Heart right ventricle (tissue), 16 donors: ENCODE results near the gene ATG13. TPM values are rescaled to one million over a fixed set of nuclear protein-coding genes. Genes with fewer than 3 reads are reported as not detected.

Source experiments
- ATAC-seq, 8 donors: fragments of 200-7000 bp; cut with Tn5 transposase; one replicate each; pipeline ENCODE4 v1.9.1; 2020; ENCODE audit warnings: mild to moderate bottlenecking in 8 of 8, moderate library complexity in 8 of 8, moderate number of reproducible peaks in 1 of 8
- DNase-seq, 2 donors: peaks; one replicate each; pipeline ENCODE4 v3.0.0-alpha.2; 2020
- H3K27ac ChIP-seq, 10 donors: fragments of 200-600 bp; sonication (generic) in 2 of 10; one replicate each; pipeline versions ENCODE4 v1.5.0 to v1.8.0; 2020 to 2022; ENCODE audit warnings: mild to moderate bottlenecking in 3 of 10
- H3K27me3 ChIP-seq, 7 donors: fragments of 200-600 bp; one replicate each; pipeline ENCODE4 v1.8.0; 2021 to 2022; ENCODE audit warnings: mild to moderate bottlenecking in 2 of 7
- H3K36me3 ChIP-seq, 9 donors: fragments of 200-600 bp; sonication (generic) in 1 of 9; one replicate each; pipeline versions ENCODE4 v1.5.0 to v1.8.0; 2020 to 2022; ENCODE audit warnings: mild to moderate bottlenecking in 2 of 9
- H3K4me1 ChIP-seq, 9 donors: fragments of 200-600 bp; sonication (generic) in 1 of 9; one replicate each; pipeline versions ENCODE4 v1.5.0 to v1.8.0; 2020 to 2022; ENCODE audit warnings: mild to moderate bottlenecking in 4 of 9
- H3K4me3 ChIP-seq, 10 donors: fragments of 200-600 bp; sonication (generic) in 2 of 10; one replicate each; pipeline versions ENCODE4 v1.5.0 to v1.8.0; 2020 to 2022; ENCODE audit warnings: mild to moderate bottlenecking in 7 of 10, moderate library complexity in 2 of 10
- H3K9me3 ChIP-seq, 11 donors: fragments of 200-600 bp in 10 of 11; sonication (generic) in 2 of 11; one replicate each; pipeline versions ENCODE4 v1.5.0 to v1.8.0; 2013 to 2022; ENCODE audit warnings: mild to moderate bottlenecking in 2 of 11, control low read depth in 1 of 11, moderate library complexity in 1 of 11
- CTCF ChIP-seq, 9 donors: fragments of 200-600 bp; sonication (generic) in 2 of 9; IDR thresholded peaks; one replicate each; pipeline versions ENCODE4 v1.5.0 to v1.8.0; 2021 to 2022; ENCODE audit warnings: antibody characterized with exemption in 9 of 9, mild to moderate bottlenecking in 5 of 9, moderate library complexity in 1 of 9
- WGBS, 2 donors: extraction: QIAGEN DNeasy Blood & Tissue Kit; methylation state at CpG; one replicate each; pipeline ENCODE4 v1.1.7; 2013; ENCODE audit warnings: inconsistent platforms in 1 of 2; 5-methylcytosine and 5-hydroxymethylcytosine counted together
- intact Hi-C, 10 donors: fragments of 100-400 bp; cut with DNase I; formaldehyde crosslinking; loops; one replicate each; pipeline versions ENCODE4 v1.11.1 to v1.14.2; 2022
- polyA plus RNA-seq, 2 donors: library from polyadenylated mRNA; stranded (reverse); fragments of 200-250 nt; gene quantifications; one replicate each; pipeline ENCODE4 v1.2.3, GENCODE V29; 2013
- total RNA-seq, 10 donors: library from RNA; stranded (reverse); fragmentation: NEBNext Ultra II Directional in 3 of 10; extraction: Animal tissue kit (Norgen Biotek cat#: 25700) in 3 of 10; gene quantifications; one replicate each; pipeline versions ENCODE4 v1.2.1 to v1.2.4, GENCODE V29; 2021 to 2023
- donor health status: Arrhythmogenic right ventricular cardiomyopathy.
- donor health status: ischemic (EF 13 %, LVEDD 7.1; RV severe dilation, severe dysfunction).
- donor health status: healthy with polysubstance abuse.
- donor health status: DM: no; HTN: yes; CAD: no.
- donor health status: DM: no; HTN: no; CAD: no.
- donor health status: ischemic (EF 25% LVEDD 6.9; RV normal size, moderate dysfunction).
- donor health status: ischemic (EF 25% LVEDD 5.7; RV mildly dilated, moderate dysfunction).
- donor health status: healthy.
- donor health status: DM: yes; HTN: yes; CAD: no.
- donor health status: Ischemic cardiomyopathy.
- donor health status: ischemic (EF 35%, LVEDD 5.7; RV mildly dilated, moderate dysfunction).
- donor health status: nonischemic (EF 11% LVEDD 7.7; RV severe dilation, severe dysfunction).
- donor health status: DM: yes; HTN: yes; CAD: no.
- donor health status: PGD.
- donor health status: ischemic (EF 29% LVEDD 5.4; RV normal size, mild dysfunction).
- donor health status: nonischemic (EF 23%, LVEDD 6.1; RV moderate dilation, normal function).

ATG13 gene
- total and polyA plus RNA-seq, 12 donors = 25.8 to 50.6 (median 40.8) TPM

GRCh38 chr11:46697303-46697702 is 80.0 kb downstream of the ATG13 start:
- peaks cover 0 to 63% (median 26%) of the 10 kb centered on the region in 9 donors for H3K36me3 ChIP-seq
- TF ChIP-seq CTCF (IDR thresholded peaks at IDR 0.05) = no peak
- DNase-seq = peak in 1 of 2 donors; percentile 61
- intact Hi-C loops = loop anchor here in 2 of 10 donors (2.0 to 10.0 kb wide), 2 partner anchors 49 to 83 kb away; partner anchors contain the start of genes ATG13 (in 1 of the 2) and HARBI1 (in 1 of the 2)
- H3K27ac ChIP-seq = peak overlapping the region in 9 of 10 donors; percentile 31 to 96 (median 83)
- H3K4me1 ChIP-seq = peaks cover 28 to 80% (median 70%) of the 10 kb centered on the region in 9 donors
- WGBS, 2 donors = 18 to 49% methylated on average over 3 of the region's 3 CpGs
- ATAC-seq = peak in 5 of 8 donors; percentile 7 to 35 (median 17)
- no peaks in the 10 kb centered on the region for H3K9me3 ChIP-seq
- peak overlapping the region in 1 of 10 donors; percentile 12 for H3K4me3 ChIP-seq
- no peaks in the 10 kb centered on the region for H3K27me3 ChIP-seq

GRCh38 chr11:46697723-46698122 is 80.4 kb downstream of the ATG13 start:
- peaks cover 0 to 63% (median 29%) of the 10 kb centered on the region in 9 donors for H3K36me3 ChIP-seq
- H3K27ac ChIP-seq = peak overlapping the region in 9 of 10 donors; percentile 31 to 96 (median 83)
- no peaks in the 10 kb centered on the region for H3K9me3 ChIP-seq
- H3K27me3 ChIP-seq = no peaks in the 10 kb centered on the region
- WGBS, 2 donors = 21 to 25% methylated on average over 2 of the region's 2 CpGs
- TF ChIP-seq CTCF (IDR thresholded peaks at IDR 0.05) = no peak
- ATAC-seq (no peak), DNase-seq (no peak)
- peaks cover 28 to 84% (median 74%) of the 10 kb centered on the region in 9 donors for H3K4me1 ChIP-seq
- peak overlapping the region in 2 of 10 donors; percentile 10 to 12 for H3K4me3 ChIP-seq
- intact Hi-C loops = loop anchor here in 2 of 10 donors (2.0 to 10.0 kb wide), 2 partner anchors 49 to 83 kb away; partner anchors contain the start of genes ATG13 (in 1 of the 2) and HARBI1 (in 1 of the 2)

DNA sequence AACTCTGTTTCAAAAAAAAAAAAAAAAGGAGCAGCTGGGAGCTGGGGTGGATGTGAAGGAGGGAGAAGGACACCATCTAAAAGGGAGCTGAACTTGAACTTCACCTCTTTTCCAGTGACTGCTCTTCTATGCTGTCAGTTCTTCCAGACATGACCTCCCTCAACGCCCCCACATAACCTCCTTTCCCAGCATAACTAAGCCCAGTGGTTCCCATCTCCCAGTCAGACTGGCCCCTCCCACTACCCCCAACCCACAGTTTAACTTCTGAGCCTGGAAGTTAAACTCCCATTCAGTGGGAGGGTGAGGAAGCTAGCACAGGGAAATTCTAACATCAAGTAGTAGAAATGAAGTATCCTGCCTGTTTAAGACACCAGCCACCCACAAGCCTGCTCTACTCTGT is 81.2 kb downstream of the ATG13 start:
- intact Hi-C loops = loop anchor here in 1 of 10 donors (10.0 kb wide), 1 partner anchor 84 kb away; the partner anchor contains the start of genes ATG13 and HARBI1
- WGBS, 2 donors = 47 to 56% methylated on average over 1 of the region's 1 CpG
- no peak for ATAC-seq
- TF ChIP-seq CTCF (IDR thresholded peaks at IDR 0.05) = no peak
- Histone ChIP-seq H3K9me3 (no peaks in the 10 kb centered on the region), H3K4me3 (peak overlapping the region in 4 of 10 donors; percentile 73 to 98 (median 90)), H3K27ac (peak overlapping the region in 8 of 10 donors; percentile 46 to 96 (median 86)), H3K27me3 (no peaks in the 10 kb centered on the region), H3K36me3 (peaks cover 0 to 63% (median 37%) of the 10 kb centered on the region in 9 donors), H3K4me1 (peaks cover 28 to 83% (median 80%) of the 10 kb centered on the region in 9 donors)
- no peak for DNase-seq

GRCh38 chr11:46700241-46701077 is 83.1 kb downstream of the ATG13 start, which contains the start of the genes ARHGAP1 and ZNF408:
Gene ARHGAP1 (minus strand): TSS chr11:46700619. CDS start chr11:46696107, 4,512 bp downstream.
Gene ZNF408 (plus strand): TSS chr11:46701031. CDS start chr11:46701048, 17 bp downstream.
- Histone ChIP-seq H3K4me1 (peaks cover 26 to 65% (median 63%) of the 10 kb centered on the region in 9 donors), H3K36me3 (peaks cover 0 to 63% (median 34%) of the 10 kb centered on the region in 9 donors), H3K27ac (peak within 1 kb of the TSS; percentile 86 to 98 (median 94)), H3K4me3 (peak within 1 kb of the TSS; percentile 73 to 98 (median 86)), H3K27me3 (no peaks in the 10 kb centered on the region), H3K9me3 (no peaks in the 10 kb centered on the region)
- 0% methylated on average over 44 of the region's 44 CpGs for WGBS, 2 donors
- intact Hi-C loops = loop anchor here in 2 of 10 donors (1.0 kb wide), 1 partner anchor 83 kb away; the partner anchor contains the start of genes ATG13 (in 2 of the 2) and HARBI1 (in 2 of the 2)
- peak; percentile 89 to 97 (median 96) for ATAC-seq
- DNase-seq = peak; percentile 99 to 100
- no peak for TF ChIP-seq CTCF (IDR thresholded peaks at IDR 0.05)
